Gastrocnemius medialis (tissue), 4 donors: ENCODE results near the gene TIAM2.
"Not testable (repeated sequence)": the region's sequence is repeated elsewhere in the genome, so short reads cannot be mapped to it uniquely, and the experiment has no call there.

ENCODE experiments used
- CTCF ChIP-seq, 5 experiments: fragments of 450-650 bp in 3 of 5; fragments of 200-600 bp in 2 of 5; sonication (generic) in 2 of 5; IDR thresholded peaks in 4 of 5; conservative IDR thresholded peaks in 1 of 5; 1 replicate in 4 of 5; 2 replicates in 1 of 5; pipeline ENCODE4 v1.5.1; 2016 to 2019; ENCODE audit warnings: antibody characterized with exemption in 5 of 5, mild to moderate bottlenecking in 3 of 5, moderate library complexity in 3 of 5
- POLR2A ChIP-seq, 2 donors: fragments of 450-650 bp; IDR thresholded peaks; one replicate each; pipeline ENCODE4 v1.6.1; 2017; ENCODE audit warnings: antibody characterized with exemption in 2 of 2, mild to moderate bottlenecking in 2 of 2, moderate library complexity in 2 of 2

- TF ChIP-seq CTCF (IDR thresholded peaks at IDR 0.05 in 4 of 5, conservative IDR thresholded peaks at IDR 0.05 in 1 of 5); POLR2A (IDR thresholded peaks at IDR 0.05): not testable (repeated sequence)
Observed at GRCh38 chr6:155185041-155185440, 189.9 kb downstream of the TIAM2 start.
